GM20431 (cell line): ENCODE results near the gene LRRC32.
"Not testable (repeated sequence)": the region's sequence is repeated elsewhere in the genome, so short reads cannot be mapped to it uniquely, and the experiment has no call there.

ENCODE experiments used
- in situ Hi-C: fragments of 300-500 bp; cut with MseI, MboI; formaldehyde crosslinking; loops from one replicate; pipeline ENCODE4 v1.15.0; 2020; ENCODE audit warnings: low sequenced_read_pairs; ENCODE audit not compliant: unreplicated experiment

LRRC32 gene

GRCh38 chr11:76656050-76656531 lies 14.5 kb downstream of the LRRC32 start:
- in situ Hi-C loops, result no loop called here

- in situ Hi-C loops, result no loop called here
Measured at GRCh38 chr11:76655501-76656049, 15.0 kb downstream of the LRRC32 start.

- in situ Hi-C loops, result no loop called here
Measured at GRCh38 chr11:76654980-76655379, 15.6 kb downstream of the LRRC32 start.

- in situ Hi-C loops, result no loop called here
Measured at GRCh38 chr11:76654298-76654851, 16.2 kb downstream of the LRRC32 start.

- in situ Hi-C loops, result no loop called here
Measured at GRCh38 chr11:76653674-76654284, 16.8 kb downstream of the LRRC32 start.

- in situ Hi-C loops, result no loop called here
Measured at GRCh38 chr11:76653012-76653673, 17.4 kb downstream of the LRRC32 start.

GRCh38 chr11:76649851-76650372 lies 20.6 kb downstream of the LRRC32 start:
- in situ Hi-C loops, result no loop called here

- in situ Hi-C loops, result no loop called here
Measured at GRCh38 chr11:76649011-76649410, 21.5 kb downstream of the LRRC32 start.

GRCh38 chr11:76648061-76648460 lies 22.5 kb downstream of the LRRC32 start:
- in situ Hi-C loops, result no loop called here

- in situ Hi-C loops, result no loop called here
Measured at GRCh38 chr11:76646882-76647534, 23.5 kb downstream of the LRRC32 start.

GRCh38 chr11:76644591-76644990 lies 26.0 kb downstream of the LRRC32 start:
- in situ Hi-C loops, result no loop called here

GRCh38 chr11:76643711-76644110 lies 26.8 kb downstream of the LRRC32 start:
- in situ Hi-C loops, result not testable (repeated sequence)

GRCh38 chr11:76642341-76642740 lies 28.2 kb downstream of the LRRC32 start:
- in situ Hi-C loops, result no loop called here

GRCh38 chr11:76641905-76642304 lies 28.6 kb downstream of the LRRC32 start:
- in situ Hi-C loops, result no loop called here

- in situ Hi-C loops, result no loop called here
Measured at GRCh38 chr11:76640501-76640900, 30.0 kb downstream of the LRRC32 start.

GRCh38 chr11:76639621-76640020 lies 30.9 kb downstream of the LRRC32 start:
- in situ Hi-C loops, result no loop called here

GRCh38 chr11:76638270-76639197 lies 32.0 kb downstream of the LRRC32 start:
- in situ Hi-C loops, result no loop called here

GRCh38 chr11:76637491-76638269 lies 32.9 kb downstream of the LRRC32 start:
- in situ Hi-C loops, result no loop called here
